Endothelial cell of coronary artery (primary cell): Measurements from ENCODE around the gene P2RX5. TPM values are rescaled to one million over a fixed set of nuclear protein-coding genes. Genes with fewer than 3 reads are reported as not detected.

Experiments
- total RNA-seq: library from RNA; depleted of rRNA; stranded (reverse); fragments of >200 nt; gene quantifications from 2 replicates; pipeline ENCODE4 v1.2.3, GENCODE V29; 2014

Gene P2RX5
- 0.18 and 2.3 TPM in 2 replicates for total RNA-seq

DNA sequence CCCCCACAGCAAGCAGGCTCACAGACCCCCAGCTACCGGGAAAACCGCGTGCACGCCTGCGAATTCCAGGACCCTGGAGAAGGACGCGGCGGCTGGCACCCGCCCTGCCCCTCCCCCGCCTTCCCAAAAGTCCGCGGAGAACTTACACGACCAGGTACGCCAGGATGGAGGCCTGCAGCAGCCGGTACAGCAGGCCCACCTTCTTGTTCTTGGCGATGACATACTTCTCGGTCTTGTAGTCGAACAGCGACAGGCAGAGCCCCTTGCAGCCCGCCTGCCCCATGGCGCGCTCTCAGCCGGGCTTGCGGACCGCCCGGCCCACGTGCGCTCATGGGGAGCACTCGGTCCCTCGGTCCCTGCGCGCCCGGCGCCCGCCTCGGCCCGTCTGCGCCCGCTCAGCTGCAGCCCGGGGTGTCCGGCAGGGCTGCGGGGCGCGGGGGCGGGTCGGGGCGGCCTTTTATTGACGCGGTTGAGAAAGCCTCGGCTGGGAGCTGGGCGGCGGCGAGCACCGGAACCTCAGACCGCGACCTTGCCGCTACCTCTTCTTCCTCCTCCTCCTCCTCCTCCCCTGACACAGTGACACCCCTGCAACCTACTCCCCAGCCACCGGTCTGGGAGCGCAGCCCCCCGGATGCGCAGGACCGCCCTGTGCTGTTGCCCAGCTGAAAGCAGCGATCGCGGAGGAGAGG, at the start of gene P2RX5:
TSS of gene P2RX5 (minus strand) at position 433 of the 689 bp plus-strand sequence. CDS start at position 283, 150 bp downstream.

DNA sequence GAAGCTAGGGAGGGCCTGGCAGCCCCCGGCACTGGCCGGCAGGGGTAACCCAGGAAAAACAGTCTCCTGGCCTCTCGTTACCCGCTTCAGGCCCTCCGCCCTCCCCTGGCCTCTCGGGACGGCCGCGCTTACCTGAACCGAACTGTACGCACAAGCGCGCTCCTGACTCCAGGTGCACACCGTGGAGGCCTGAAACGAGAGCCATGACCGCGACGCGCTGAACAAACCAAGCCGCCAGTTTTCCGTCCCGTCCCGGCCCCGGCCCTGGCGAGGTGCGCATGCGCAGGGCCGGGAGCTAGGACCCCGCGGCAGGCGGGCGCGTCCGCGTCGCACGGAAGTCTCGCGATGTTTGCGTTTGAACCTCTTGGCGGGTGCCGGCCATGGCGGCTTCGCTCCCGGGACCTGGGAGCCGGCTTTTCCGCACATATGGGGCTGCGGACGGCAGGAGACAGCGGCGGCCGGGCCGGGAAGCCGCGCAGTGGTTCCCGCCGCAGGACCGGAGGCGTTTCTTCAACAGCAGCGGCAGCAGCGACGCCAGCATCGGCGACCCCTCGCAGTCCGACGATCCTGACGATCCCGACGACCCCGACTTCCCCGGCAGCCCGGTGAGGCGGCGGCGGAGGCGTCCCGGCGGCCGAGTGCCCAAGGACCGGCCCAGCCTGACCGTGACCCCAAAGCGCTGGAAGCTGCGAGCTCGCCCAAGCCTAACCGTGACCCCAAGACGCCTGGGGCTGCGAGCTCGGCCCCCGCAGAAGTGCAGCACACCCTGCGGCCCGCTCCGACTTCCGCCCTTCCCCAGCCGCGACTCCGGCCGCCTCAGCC, 27.8 kb upstream of the P2RX5 start, which contains the start of gene HASPIN:
TSS of gene HASPIN (plus strand) at position 348 of the 822 bp plus-strand sequence. CDS start at position 381, 33 bp downstream.

DNA sequence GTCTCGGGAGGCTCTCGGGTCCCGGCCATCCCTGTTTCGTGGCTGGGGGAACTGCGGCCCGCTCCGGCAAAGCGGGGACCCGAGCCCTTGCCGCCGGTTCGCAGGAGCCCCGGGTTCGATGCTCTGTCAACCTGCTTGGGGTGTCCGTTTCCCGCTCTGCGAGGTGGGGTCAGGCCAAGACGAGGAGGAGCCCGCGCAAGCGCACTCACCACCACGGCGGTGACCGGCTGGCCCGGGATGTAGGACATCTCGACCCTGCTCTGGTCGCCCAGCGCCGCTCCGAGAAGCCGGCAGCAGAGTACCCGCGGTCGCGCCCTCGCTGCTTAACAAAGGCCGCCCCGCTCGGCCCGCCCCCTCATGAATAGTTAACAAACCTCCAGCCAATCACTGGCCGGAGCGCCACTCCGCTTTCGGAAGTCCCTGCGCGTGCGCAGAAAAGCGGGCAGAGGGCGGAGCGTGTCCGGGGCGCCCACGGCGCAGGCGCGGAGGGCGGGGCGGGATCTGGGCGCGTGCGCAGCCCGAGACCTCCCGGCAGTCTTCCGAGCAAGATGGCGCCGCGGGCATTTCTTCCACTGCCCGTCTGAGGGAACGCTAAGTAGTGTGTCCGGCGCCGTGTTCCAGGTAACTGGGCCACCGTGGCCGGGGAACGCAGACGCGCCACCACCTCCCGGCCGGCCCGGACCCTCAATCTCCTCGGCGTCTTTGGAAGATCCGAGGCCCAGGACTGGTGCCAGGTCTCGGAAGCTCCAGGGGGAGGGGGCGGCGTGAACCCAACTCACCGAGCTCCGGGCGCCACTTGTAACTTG, 27.5 kb downstream of the P2RX5 start, which contains the start of the genes EMC6 and TAX1BP3:
TSS of gene EMC6 (plus strand) at position 534 of the 806 bp plus-strand sequence. CDS start 335 bp downstream, outside the sequence.
TSS of gene TAX1BP3 (minus strand) at position 300 of the 806 bp plus-strand sequence. CDS start at position 248, 52 bp downstream.

GRCh38 chr17:3636154-3636907, 59.6 kb downstream of the P2RX5 start, which contains the start of the genes CTNS and SHPK:
Gene CTNS, plus strand, starts transcription at chr17:3636760. Its CDS starts 3,447 bp downstream, at chr17:3640207.
Gene SHPK, minus strand, starts transcription at chr17:3636250. Its CDS starts 31 bp downstream, at chr17:3636219.

Other genes starting within 250 kb of the P2RX5 start
- gene SPATA22, start 224.3 kb downstream of the P2RX5 start, total RNA-seq, result 0.09 TPM in 1 of 2 replicates, not detected in the other
- gene ASPA, start 220.2 kb downstream of the P2RX5 start, total RNA-seq, result 0.09 TPM in 1 of 2 replicates, not detected in the other
- gene TRPV3, start 138.3 kb downstream of the P2RX5 start, total RNA-seq, result 0.09 TPM in 1 of 2 replicates, not detected in the other
- 0.54 and 1.3 TPM in 2 replicates for gene TRPV1, start 86.7 kb downstream of the P2RX5 start, total RNA-seq
- 14.8 and 15.8 TPM in 2 replicates for gene SHPK, start 59.9 kb downstream of the P2RX5 start, total RNA-seq
- gene CTNS, start 59.4 kb downstream of the P2RX5 start, total RNA-seq, result 11.9 and 12.4 TPM in 2 replicates
- gene TAX1BP3, start 27.6 kb downstream of the P2RX5 start, total RNA-seq, result 136 and 204 TPM in 2 replicates
- 16.9 and 19.1 TPM in 2 replicates for gene EMC6, start 27.3 kb downstream of the P2RX5 start, total RNA-seq
- gene HASPIN, start 27.7 kb upstream of the P2RX5 start, total RNA-seq, result 4.5 and 7.9 TPM in 2 replicates
- 13.6 and 27.7 TPM in 2 replicates for gene ITGAE, start 105.0 kb upstream of the P2RX5 start, total RNA-seq
- gene NCBP3, start 150.1 kb upstream of the P2RX5 start, total RNA-seq, result 19.4 and 21.7 TPM in 2 replicates
- gene CAMKK1, start 196.9 kb upstream of the P2RX5 start, total RNA-seq, result 2.9 and 3.9 TPM in 2 replicates
- gene P2RX1, start 220.3 kb upstream of the P2RX5 start, total RNA-seq, result under 0.01 TPM in 1 of 2 replicates, not detected in the other